HFFc6 (cell line): Measurements from ENCODE around the gene CGB7. TPM values are rescaled to one million over a fixed set of nuclear protein-coding genes. Genes with fewer than 3 reads are reported as not detected.

Source experiments
- DNase-seq: peaks from one replicate; pipeline ENCODE4 v3.0.0-alpha.2; 2018
- H3K27ac Mint-ChIP-seq: 2 replicates; pipeline ENCODE4 v1.8.0; 2020; ENCODE audit warnings: mild to moderate bottlenecking, mixed read lengths
- H3K27me3 Mint-ChIP-seq: 2 replicates; pipeline ENCODE4 v1.8.0; 2021; ENCODE audit warnings: mild to moderate bottlenecking, moderate library complexity, mixed read lengths; ENCODE audit not compliant: insufficient read depth
- H3K36me3 Mint-ChIP-seq: 2 replicates; pipeline ENCODE4 v1.8.0; 2021; ENCODE audit warnings: low read depth, mixed read lengths
- H3K4me1 Mint-ChIP-seq: 2 replicates; pipeline ENCODE4 v1.8.0; 2020; ENCODE audit warnings: low read depth, mixed read lengths
- H3K4me3 Mint-ChIP-seq: 2 replicates; pipeline ENCODE4 v1.8.0; 2020; ENCODE audit warnings: mild to moderate bottlenecking, moderate library complexity, mixed read lengths
- H3K9me3 Mint-ChIP-seq: 2 replicates; pipeline ENCODE4 v1.8.0; 2020; ENCODE audit warnings: mild to moderate bottlenecking, mixed read lengths
- CTCF ChIP-seq: fragments of 200-600 bp; sonication (generic); IDR thresholded peaks from 2 replicates; pipeline ENCODE4 v1.5.0; 2021; ENCODE audit warnings: antibody characterized with exemption, mild to moderate bottlenecking
- total RNA-seq, 6 experiments: library from RNA; stranded (reverse); fragmentation: NEBNext Ultra II Directional; extraction: Animal tissue kit (Norgen Biotek cat#: 25700); gene quantifications; 2 replicates in 1 of 6; 3 replicates in 5 of 6; pipeline ENCODE4 v1.2.3, GENCODE V29; 2021

The CGB7 gene
- total RNA-seq, 6 experiments from 2014 or later: 0.36 to 2.2 (median 2.1) TPM

- no peaks in the 10 kb centered on the region; the same call in none of the 2 replicates for H3K27me3 Mint-ChIP-seq
- peak; percentile 22 for DNase-seq
- no peak overlapping the region for H3K27ac Mint-ChIP-seq
- peak; percentile 72 for TF ChIP-seq CTCF
- peaks cover 17% of the 10 kb centered on the region; the same call in 1 of the 2 replicates for H3K36me3 Mint-ChIP-seq
- peak overlapping the region; percentile 80 for H3K4me3 Mint-ChIP-seq
- peaks cover 31% of the 10 kb centered on the region for H3K4me1 Mint-ChIP-seq
- no peaks in the 10 kb centered on the region for H3K9me3 Mint-ChIP-seq
Measured at GRCh38 chr19:49017666-49018351, 39.7 kb downstream of the CGB7 start.

- Mint-ChIP-seq H3K9me3 (no peaks in the 10 kb centered on the region), H3K4me3 (no peak within 1 kb of the TSS; the same call in 1 of the 2 replicates), H3K4me1 (peaks cover 31% of the 10 kb centered on the region), H3K36me3 (peaks cover 17% of the 10 kb centered on the region), H3K27me3 (no peaks in the 10 kb centered on the region; the same call in none of the 2 replicates), H3K27ac (no peak within 1 kb of the TSS)
- TF ChIP-seq CTCF: no peak
- DNase-seq: no peak
Measured at GRCh38 chr19:49017041-49017665, 40.4 kb downstream of the CGB7 start, which contains the start of gene LHB. Gene LHB (minus strand): TSS chr19:49017091. CDS start chr19:49017081, 10 bp downstream.

- Mint-ChIP-seq H3K27ac (no peak overlapping the region), H3K27me3 (no peaks in the 10 kb centered on the region; the same call in none of the 2 replicates), H3K9me3 (no peaks in the 10 kb centered on the region), H3K4me1 (peaks cover 22% of the 10 kb centered on the region), H3K4me3 (no peak overlapping the region), H3K36me3 (peaks cover 17% of the 10 kb centered on the region)
- TF ChIP-seq CTCF: no peak
- no peak for DNase-seq
Measured at GRCh38 chr19:49016067-49016839, 41.3 kb downstream of the CGB7 start.

- peaks cover 23% of the 10 kb centered on the region for H3K36me3 Mint-ChIP-seq
- TF ChIP-seq CTCF: no peak
- H3K27me3 Mint-ChIP-seq: no peaks in the 10 kb centered on the region; the same call in none of the 2 replicates
- no peak for DNase-seq
- peaks cover 12% of the 10 kb centered on the region for H3K4me1 Mint-ChIP-seq
- H3K9me3 Mint-ChIP-seq: no peaks in the 10 kb centered on the region
- no peak overlapping the region for H3K4me3 Mint-ChIP-seq
- H3K27ac Mint-ChIP-seq: no peak overlapping the region
Measured at GRCh38 chr19:49014870-49015255, 42.7 kb downstream of the CGB7 start.

GRCh38 chr19:49014123-49014869 lies 43.3 kb downstream of the CGB7 start:
- peaks cover 10% of the 10 kb centered on the region for H3K4me1 Mint-ChIP-seq
- H3K27ac Mint-ChIP-seq: no peak overlapping the region
- no peak for DNase-seq
- no peak for TF ChIP-seq CTCF
- H3K36me3 Mint-ChIP-seq: peaks cover 23% of the 10 kb centered on the region
- no peaks in the 10 kb centered on the region; the same call in none of the 2 replicates for H3K27me3 Mint-ChIP-seq
- H3K4me3 Mint-ChIP-seq: no peak overlapping the region
- no peaks in the 10 kb centered on the region for H3K9me3 Mint-ChIP-seq
